Measurements from ENCODE around the gene KPNA1. TPM values are rescaled to one million over a fixed set of nuclear protein-coding genes. Genes with fewer than 3 reads are reported as not detected.

The KPNA1 gene
- total and polyA plus RNA-seq, 2 of the 13 experiments (the other 11 are each of a cell fraction or from before 2014, with no cell fraction given), result 15.4 to 30.0 TPM

GRCh38 chr3:122515020-122515468, 305 bp upstream of the KPNA1 start (continued):
- TF ChIP-seq LRRFIP1 (CRISPR knock-in tag; conservative IDR thresholded peaks at IDR 0.05), result no peak
- TF ChIP-seq ZBTB38 (CRISPR knock-in tag; IDR thresholded peaks at IDR 0.05), result peak; percentile 84; the same call in 1 of the 2 replicates
- TF ChIP-seq ZNF772 (CRISPR knock-in tag; IDR thresholded peaks at IDR 0.05), result no peak
- no peak for TF ChIP-seq ZNF749 (CRISPR knock-in tag; IDR thresholded peaks at IDR 0.05; ENCODE audit: borderline replicate concordance)
- TF ChIP-seq REL (CRISPR knock-in tag; conservative IDR thresholded peaks at IDR 0.05), result no peak
- TF ChIP-seq PRDM15 (CRISPR knock-in tag; IDR thresholded peaks at IDR 0.05), result no peak
- TF ChIP-seq ZNF570 (CRISPR knock-in tag; IDR thresholded peaks at IDR 0.05; ENCODE audit: borderline replicate concordance), result no peak
- TF ChIP-seq ZNF709 (CRISPR knock-in tag; IDR thresholded peaks at IDR 0.05), result peak; percentile 32; the same call in 1 of the 2 replicates
- no peak for TF ChIP-seq ZNF770 (CRISPR knock-in tag; IDR thresholded peaks at IDR 0.05)
- TF ChIP-seq ZBTB7A (CRISPR knock-in tag; IDR thresholded peaks at IDR 0.05), result peak; percentile 51; the same call in 1 of the 2 replicates
- no peak for TF ChIP-seq HIC2 (CRISPR knock-in tag; IDR thresholded peaks at IDR 0.05; ENCODE audit: low read depth)
- no peak for TF ChIP-seq GPN1 (CRISPR knock-in tag; IDR thresholded peaks at IDR 0.05; ENCODE audit: borderline replicate concordance)
- TF ChIP-seq BATF2 (CRISPR knock-in tag; IDR thresholded peaks at IDR 0.05), result no peak
- TF ChIP-seq DMTF1 (CRISPR knock-in tag; IDR thresholded peaks at IDR 0.05), result no peak

Measured in HepG2 (cell line).